A549 treated with ZK216348 at 1 μM for 4 hours (cell line): ENCODE data around the gene FAM83B. TPM values are rescaled to one million over a fixed set of nuclear protein-coding genes. Genes with fewer than 3 reads are reported as not detected.

Source experiments
- total RNA-seq: library from RNA; stranded (reverse); fragments of 200-300 nt; extraction: Qiagen RNA extraction; gene quantifications from 5 replicates; pipeline ENCODE4 v1.2.3, GENCODE V29; 2022; ENCODE audit warnings: low read depth

Gene FAM83B
- total RNA-seq = 0.07 to 0.08 TPM (median 0.07 TPM) in 3 of 5 replicates, not detected in the others

GRCh38 chr6:54846243-54846856, at the start of gene FAM83B:
Gene FAM83B (plus strand): TSS chr6:54846771. CDS start chr6:54870247, 23,476 bp downstream.

